HK-2 (cell line): Measurements from ENCODE around the gene OXA1L.
"Not testable (repeated sequence)": the region's sequence is repeated elsewhere in the genome, so short reads cannot be mapped to it uniquely, and the experiment has no call there.

Experiments
- DNase-seq: peaks from one replicate; pipeline ENCODE4 v3.0.0-alpha.2; 2018; ENCODE audit not compliant: unreplicated experiment

The OXA1L gene

DNA sequence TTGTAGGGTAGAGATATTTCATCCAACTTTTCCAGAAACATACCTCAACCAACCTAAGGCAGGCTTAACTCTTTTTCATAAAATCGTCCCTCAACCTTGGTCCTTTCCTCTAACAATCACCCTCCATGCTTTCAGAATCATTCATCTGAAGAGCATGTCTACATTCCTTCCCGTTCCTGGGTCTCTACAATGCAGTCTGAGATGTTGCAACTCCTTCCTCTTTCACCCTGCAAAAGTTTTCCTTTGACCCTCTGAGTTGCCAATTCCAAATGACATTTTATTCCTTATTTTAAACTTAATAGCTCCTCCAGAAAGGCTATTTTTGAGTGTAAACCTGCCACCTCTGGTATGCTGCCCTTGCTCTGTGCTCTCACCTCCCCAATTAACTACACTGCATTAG, 32.0 kb downstream of the OXA1L start:
- DNase-seq, result no peak

DNA sequence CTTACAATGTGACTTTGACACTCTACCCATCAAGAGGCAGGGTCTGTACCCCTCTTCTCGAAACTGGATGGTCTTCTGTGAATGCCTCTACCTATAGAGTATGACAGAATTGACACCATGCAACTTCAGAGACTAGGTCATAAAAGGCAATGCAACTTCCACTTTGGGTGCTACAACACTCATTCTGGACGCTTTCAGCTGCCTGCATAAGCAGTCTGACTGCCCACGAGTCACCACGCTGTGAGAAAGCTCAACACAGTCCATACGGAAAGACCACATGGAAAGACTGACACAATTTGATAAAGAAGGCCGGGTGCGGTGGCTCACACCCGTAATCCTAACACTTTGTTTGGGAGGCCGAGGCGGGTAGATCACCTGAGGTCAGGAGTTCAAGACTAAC, 33.9 kb downstream of the OXA1L start:
- no peak for DNase-seq

DNA sequence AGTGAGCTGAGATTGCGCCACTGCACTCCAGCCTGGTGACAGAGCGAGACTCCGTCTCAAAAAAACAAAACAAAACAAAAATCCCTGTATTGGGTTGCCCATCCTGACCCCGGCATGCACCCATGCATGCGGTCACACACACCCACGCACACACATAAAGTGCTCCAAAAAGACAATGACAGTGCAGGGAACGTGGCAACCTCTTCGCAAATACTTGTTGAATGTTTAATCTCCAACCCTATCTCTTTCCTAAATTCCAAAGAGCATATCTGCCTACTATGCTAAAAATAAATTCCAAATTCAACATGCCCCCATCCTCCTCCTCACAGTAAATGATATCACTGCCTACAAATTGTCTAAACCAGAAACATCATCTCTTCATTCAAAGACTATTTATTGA, 35.2 kb downstream of the OXA1L start:
- DNase-seq, result no peak

DNA sequence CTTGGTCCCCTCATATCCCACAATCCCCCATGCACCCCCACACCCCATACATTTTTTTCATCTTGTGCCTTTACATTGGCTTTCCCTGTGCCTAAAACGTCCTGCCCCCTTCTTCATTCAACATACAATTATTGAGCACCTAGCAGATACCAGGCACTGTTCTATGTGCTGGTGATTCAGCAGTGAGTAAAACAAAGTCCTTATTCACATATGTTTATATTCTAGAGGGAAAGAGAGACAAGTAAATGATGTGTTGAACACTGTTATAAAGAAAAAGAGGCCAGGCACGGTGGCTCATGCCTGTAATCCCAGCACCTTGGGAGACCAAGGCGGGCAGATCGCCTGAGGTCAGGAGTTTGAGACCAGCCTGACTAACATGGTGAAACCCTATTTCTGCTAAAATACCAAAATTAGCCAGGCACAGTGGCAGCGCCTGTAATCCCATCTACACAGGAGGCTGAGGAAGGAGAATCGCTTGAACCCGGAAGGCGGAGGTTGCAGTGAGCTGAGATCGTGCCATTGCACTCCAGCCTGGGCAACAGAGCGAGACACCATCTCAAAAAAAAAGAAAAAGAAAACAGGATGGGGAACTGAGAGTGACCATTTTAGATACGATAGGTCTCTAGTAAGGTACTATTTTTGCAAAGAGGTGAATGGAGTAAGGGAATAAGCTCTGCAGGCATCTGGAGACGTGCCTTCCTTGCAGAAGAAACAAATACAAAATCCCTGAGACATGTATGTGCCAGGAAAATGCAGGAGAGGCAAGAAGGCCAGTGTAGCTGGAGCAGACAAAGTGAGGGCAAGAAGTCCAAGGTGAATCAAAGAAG, 36.6 kb downstream of the OXA1L start:
- DNase-seq, result no peak

DNA sequence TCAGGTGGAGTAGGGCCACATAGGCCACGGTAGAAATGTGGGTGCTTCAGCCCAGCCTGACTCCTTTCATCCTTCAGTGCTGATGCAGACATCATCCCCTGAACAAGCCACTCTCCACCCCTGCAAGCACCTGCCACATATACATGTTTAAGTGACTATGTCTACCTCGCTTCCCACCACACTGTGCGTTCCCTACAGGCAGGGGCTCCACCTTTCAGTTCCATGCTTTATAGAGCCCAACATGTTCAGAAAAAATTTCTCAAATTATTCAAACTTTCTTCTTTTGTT, 37.1 kb downstream of the OXA1L start:
- DNase-seq, result no peak

DNA sequence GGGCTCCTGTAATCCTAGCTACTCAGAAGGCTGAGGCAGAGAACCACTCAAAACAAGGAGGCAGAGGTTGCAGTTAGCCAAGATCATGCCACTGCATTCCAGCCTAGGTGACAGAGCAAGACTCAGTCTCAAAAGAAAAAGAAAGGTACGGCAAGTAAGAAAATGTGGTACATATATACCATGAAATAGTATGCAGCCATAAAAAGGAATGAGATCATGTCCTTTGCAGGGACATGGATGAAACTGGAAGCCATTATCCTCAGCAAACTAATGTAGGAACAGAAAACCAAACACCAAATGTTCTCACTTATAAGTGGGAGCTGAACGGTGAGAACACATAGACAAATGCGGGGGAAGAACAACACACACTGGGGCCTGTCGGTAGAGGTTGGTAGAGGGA, 38.7 kb downstream of the OXA1L start:
- DNase-seq, result not testable (repeated sequence)

DNA sequence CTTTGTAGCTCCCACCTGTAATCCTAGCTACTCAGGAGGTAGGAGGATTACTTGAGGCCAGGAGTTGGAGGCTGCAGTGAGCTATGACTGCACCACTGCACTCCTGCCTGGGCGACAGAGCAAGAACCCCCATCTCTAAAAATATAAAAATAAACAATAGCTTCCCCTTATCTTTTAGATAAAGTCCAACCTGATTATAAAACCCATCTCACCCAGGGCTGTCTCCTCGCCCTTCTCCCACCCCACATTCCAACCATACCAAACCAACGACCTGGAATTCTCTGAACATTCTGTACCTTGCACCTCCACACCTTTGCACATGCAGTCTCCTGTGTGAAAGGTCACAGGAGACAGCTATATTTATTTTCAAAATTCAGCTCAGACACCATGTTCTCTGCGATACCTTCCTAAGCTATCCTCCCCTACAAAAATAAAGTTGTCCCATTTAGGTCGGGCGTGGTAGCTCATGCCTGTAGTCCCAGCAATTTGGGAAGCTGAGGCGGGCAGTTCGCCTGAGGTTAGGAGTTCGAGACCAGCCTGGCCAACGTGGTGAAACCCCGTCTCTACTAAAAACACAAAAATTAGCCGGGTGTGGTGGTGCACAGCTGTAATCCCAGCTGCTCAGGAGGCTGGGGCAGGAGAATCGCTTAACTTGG, 41.1 kb downstream of the OXA1L start:
- no peak for DNase-seq

DNA sequence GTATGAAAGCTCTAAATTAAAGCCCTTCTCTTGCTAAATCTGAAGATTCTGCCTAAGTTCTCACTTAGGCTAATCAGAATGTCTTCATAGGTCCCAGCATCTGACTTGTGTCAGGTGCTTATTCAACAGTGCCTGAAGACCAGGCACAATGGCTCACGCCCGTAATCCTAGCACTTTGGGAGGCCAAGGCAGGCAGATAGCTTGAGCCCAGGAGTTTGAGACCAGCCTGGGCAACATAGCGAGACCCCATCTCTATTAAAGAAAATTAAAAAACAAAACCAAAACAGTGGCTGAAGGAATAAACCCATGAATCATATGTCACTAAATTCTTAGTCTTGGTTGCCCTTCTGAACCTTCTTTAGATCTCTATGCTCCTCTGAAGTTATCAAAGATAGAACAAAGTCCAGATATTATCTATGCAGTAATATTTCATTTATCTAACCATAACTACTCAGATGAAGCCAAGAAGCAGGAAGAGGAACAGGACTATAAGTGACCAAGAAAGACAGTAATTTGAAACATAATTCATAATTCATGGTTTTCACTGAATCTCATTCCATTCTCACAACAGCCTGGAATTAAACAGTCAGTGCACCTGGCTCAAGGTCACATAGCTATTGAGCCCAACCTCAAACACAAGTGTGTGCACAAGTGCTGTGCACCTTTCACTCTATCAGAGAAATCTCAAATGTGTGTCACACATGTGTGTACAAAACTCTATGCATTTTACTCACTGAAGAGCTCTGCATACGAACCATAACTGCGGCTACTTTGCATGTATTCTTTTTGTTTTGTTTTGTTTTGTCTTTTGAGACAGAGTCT, 42.1 kb downstream of the OXA1L start:
- DNase-seq, result no peak

DNA sequence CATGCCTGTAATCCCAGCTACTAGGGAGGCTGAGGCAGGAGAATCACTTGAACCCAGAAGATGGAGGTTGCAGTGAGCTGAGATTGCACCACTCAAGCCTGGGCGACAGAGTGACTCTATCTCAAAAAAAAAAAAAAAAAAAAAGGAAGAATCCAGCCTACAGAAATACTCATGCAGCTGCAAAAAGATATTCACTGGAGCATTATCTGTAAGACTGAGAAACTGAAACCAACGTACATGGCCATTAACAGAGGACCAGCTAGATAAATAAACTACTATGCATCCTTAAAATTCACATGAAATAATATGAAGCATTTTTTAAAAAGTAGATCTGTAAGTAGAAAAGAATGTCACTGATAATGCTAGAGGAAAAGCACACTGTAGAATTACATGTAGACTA, 45.2 kb downstream of the OXA1L start:
- DNase-seq, result no peak

DNA sequence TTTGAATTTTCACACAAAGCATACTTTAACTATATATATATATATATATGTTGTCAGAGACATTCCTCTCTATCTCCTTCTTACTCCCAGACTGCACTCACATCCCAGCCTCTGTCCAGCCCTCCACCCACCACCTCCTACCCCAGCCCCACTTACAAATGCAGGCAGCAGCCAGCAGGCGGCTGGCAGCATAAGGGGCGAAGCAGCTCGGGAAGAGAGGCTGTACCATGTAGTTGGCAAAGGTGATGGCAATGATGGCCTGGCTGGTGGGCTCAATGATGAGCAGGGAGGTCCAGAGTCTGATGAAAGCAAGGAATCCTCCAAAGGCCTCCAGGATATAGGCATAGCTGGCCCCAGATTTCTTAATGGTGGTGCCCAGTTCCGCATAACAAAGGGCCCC, 46.3 kb downstream of the OXA1L start:
- no peak for DNase-seq

DNA sequence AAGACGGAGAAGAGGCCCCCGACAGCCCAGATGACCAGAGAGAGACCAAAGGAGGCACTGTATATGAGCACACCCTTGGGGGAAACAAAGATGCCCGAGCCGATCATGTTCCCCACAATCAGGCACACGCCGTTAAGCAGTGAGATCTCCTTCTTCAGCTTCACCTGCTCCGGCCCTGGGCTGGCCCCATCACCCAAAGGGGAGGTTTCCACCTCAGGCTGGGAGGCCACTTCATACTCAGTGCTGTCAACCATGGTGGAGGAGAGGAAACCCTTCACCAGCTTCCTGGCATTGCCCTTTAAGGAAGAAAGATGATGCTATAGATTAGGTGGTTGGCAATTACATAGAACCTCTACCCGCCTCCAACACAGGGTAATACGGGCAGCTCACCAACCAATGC, 46.7 kb downstream of the OXA1L start:
- DNase-seq, result no peak

DNA sequence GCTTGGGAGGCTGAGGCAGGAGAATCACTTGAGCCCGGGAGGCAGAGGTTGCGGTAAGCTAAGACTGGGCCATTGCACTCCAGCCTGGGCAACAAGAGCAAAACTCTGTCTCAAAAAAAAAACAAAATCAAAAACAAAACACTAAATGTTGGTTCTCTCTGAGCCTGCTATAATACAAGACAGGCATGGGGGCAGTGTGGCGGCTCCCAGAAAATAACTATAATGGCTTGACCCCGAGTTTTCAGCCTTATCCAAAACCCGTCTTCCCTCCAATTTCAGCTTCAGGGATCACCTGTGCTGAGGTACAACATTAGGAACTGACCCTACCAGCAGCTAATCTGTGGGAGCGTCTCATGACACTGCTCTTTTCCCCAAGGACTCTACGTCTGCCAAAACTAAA, 47.9 kb downstream of the OXA1L start:
- DNase-seq, result no peak

DNA sequence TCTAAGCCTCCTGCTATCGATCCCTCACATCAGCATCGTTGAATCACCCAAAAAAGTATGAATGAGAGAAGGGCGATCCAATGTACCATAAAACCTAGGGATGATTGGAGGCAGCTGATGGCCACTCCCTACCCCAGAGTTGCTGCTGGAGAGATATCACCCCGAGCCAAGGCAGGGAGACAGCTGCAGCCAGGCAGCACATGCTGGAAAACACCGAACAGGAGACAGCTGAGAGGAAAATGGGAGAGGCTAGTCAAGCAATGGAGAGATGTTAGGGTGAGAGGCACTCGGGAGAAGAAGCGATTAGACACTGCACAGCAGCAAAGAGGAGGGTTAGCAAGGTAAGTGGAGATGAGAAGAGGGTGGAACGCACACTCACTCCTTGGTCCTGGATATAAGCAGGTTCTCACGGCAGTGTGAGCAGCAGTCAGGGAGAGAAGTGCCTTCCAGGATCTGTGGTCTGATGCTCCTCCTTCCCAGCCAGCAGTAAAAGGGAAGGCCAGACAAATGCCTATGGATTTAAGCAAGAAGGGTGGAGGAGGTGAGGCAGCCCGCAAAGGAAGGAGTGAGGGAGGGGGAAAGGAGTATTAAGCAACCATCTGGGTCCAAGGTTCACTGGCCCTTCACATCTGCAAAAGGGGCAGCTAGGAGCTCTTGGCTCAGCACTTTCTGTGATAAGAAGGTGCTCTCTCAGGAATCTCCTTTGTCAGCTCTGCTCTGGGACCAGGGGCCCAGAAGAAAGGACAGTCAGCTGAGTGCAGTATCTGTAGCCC, 48.6 kb downstream of the OXA1L start, which contains the start of gene SLC7A7:
Gene SLC7A7, minus strand, starts transcription at position 495 of the 773 bp plus-strand sequence. CDS start 2,037 bp downstream, outside the sequence.
- no peak for DNase-seq

DNA sequence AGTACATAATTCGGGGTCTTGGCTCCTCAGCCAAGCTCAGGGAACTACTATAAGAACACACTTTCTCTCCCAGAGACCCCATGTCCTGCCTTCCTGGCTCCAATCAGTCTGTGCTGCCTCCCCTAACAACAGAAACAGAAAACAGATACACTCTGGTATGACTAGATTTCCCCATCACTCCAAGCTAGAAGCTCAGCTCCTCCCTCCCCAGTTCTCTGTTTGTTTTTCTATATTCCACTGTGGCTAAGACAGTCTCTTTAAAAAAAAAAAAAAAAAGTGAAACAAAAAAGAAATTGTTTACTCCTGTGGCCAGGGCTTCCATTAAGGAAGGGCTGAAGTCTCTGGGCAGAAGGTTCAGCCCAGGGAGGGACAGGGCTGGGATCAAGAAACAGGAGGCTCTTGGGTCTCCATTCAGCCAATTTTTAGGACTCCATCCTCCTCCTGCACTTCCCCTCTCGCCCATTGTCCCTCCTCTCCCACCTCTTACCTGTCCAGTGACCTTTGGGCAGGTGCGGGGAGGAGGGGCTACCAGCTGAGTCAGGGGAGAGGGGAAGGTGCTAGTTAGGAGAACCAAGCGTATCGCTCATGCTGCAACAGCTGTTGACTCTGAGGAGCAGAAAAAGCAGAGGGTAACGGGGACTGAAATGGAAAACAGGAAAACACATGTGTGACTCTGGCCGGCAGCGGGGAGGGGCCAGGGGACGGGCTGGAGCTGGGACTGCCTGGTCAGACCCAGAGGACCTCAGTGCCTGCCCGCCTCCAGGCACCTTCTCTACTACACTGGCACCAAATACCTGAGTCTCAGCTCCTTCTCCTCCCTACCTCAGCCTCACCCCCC, 52.9 kb downstream of the OXA1L start:
- DNase-seq, result no peak

DNA sequence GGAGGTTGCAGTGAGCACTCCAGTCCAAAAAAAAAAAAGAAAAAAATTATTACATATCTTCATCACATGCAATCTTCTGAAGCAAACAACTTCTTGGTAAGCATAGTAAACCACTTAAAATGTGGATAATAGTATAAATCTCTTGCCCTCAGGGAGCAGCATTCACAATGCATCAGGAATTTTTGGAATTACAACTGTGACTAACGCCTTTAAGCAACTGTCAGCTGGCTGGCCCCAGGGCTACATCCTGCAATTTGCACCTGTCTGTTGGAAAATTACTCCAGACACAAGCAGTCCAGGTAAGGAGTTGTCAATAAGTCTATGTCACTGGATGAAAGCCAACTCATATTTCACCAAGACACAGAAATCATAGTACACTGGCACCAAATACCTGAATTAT, 54.2 kb downstream of the OXA1L start:
- DNase-seq, result no peak

DNA sequence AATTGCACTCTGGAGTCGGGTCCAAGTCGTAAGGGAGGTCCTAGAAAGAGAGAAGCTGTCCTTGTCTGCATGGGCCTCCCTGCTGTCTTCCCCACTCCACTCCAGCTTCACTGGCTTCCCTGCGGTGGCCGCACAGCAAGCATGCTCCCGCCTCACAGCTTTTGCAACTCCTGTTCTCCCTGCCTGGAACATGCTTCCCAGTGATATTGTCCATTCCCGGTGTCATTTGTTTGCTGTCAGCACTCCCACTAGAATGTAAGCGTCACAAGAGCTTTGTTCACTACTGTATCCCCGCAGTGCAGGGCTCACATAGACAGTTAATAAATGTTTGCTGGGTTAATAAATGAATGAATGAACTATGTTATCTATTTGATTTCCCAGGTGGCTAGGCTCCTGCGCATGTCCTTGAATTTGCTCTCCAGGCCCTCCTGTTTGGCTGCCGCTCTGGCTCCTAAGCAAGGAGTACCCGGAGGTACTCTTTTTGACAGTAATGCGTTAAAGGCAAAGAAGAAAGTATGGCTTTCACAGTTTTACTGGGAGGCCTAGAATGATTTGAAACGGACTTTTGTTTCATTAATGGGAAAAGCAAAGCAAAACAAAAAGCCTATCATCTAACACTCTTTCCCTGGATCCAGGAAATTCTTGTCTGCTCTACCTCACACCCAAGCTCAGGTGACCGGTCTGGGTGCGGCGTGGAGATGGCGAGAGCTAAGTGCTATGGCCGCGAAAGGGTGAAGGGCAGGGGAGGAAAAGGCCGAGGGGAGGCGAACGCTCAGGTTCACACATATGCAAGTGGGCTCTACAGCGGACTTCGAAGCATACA, 54.9 kb downstream of the OXA1L start:
- peak; percentile 32 for DNase-seq

DNA sequence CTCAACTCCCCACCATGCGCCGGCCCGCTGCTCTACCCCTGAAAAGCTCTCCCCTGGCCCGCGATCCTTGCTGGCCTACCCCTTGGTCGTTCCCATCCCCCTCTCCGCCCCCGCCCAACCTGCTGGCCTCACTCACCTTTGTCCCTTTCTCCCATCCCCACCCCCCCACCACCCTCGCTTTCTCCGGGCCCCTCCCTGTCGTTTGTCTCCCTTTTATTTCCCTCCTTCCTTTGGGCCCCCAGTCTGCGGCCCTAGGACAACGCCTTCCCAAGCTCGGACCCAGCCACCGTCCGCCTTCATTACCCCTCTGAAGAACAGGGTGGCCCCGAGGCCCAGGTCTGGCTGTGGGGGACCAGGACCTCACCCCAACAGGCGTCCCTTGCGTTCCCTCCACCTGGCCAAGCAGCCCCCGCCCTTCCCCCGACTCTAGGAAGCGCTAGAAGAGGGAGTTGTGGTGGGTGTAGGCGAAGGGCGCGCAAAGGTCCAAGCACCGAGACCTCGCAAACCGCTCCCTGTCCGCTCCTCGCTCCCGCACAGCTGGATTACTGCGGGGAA, 55.6 kb downstream of the OXA1L start:
- DNase-seq, result peak; percentile 30
